T-cell (primary cell): Measurements from ENCODE around the gene BTRC. TPM values are rescaled to one million over a fixed set of nuclear protein-coding genes. Genes with fewer than 3 reads are reported as not detected.

Source experiments
- ATAC-seq, 4 experiments: fragments of 200-7000 bp in 3 of 4; fragments of 150-1000 bp in 1 of 4; cut with Tn5 transposase; replicated peaks in 1 of 4; 1 replicate in 3 of 4; 2 replicates in 1 of 4; pipeline ENCODE4 v1.10.0; 2021; ENCODE audit warnings: moderate library complexity in 3 of 4, mild to moderate bottlenecking in 2 of 4, moderate number of reproducible peaks in 1 of 4
- CTCF ChIA-PET, 2 donors: fragments of 300-600 bp; sonication (Branson Sonifier 250); formaldehyde crosslinking; loops; one replicate each; lab custom pipeline; 2022; ENCODE audit warnings: antibody characterized with exemption in 2 of 2; lab: Charles Lee
- POLR2A ChIA-PET, 2 donors: fragments of 300-600 bp; sonication (Branson Sonifier 250); formaldehyde crosslinking; loops; one replicate each; lab custom pipeline; 2022; ENCODE audit warnings: antibody characterized with exemption in 2 of 2; lab: Charles Lee
- DNase-seq, 35 experiments: peaks; one replicate each; pipeline versions ENCODE4 v3.0.0 to v3.0.0-alpha.2; 2013 to 2023
- H3K27ac ChIP-seq: one replicate; pipeline ENCODE4 v1.5.1; 2013; ENCODE audit warnings: low read length
- H3K27me3 ChIP-seq, 2 experiments: replicated peaks in 1 of 2; 1 replicate in 1 of 2; 2 replicates in 1 of 2; pipeline versions ENCODE4 v1.6.1 to v1.7.0; 2013; ENCODE audit warnings: low read length in 1 of 2, mixed read lengths in 1 of 2; ENCODE audit not compliant: control insufficient read depth in 2 of 2, insufficient read depth in 2 of 2; ENCODE audit errors: extremely low read depth in 1 of 2
- H3K36me3 ChIP-seq, 2 donors: 1 replicate in 1 of 2; 2 replicates in 1 of 2; pipeline versions ENCODE4 v1.6.1 to v1.7.0; 2013; ENCODE audit warnings: low read length in 1 of 2; ENCODE audit not compliant: control insufficient read depth in 2 of 2, insufficient read depth in 1 of 2; ENCODE audit errors: extremely low read depth in 1 of 2
- H3K4me1 ChIP-seq, 2 experiments: 1 replicate in 1 of 2; 2 replicates in 1 of 2; pipeline versions ENCODE4 v1.6.1 to v1.7.0; 2013; ENCODE audit warnings: low read length in 2 of 2, mixed read lengths in 1 of 2; ENCODE audit not compliant: insufficient read depth in 2 of 2, control insufficient read depth in 1 of 2; ENCODE audit errors: extremely low read depth in 1 of 2
- H3K4me3 ChIP-seq, 2 donors: 1 replicate in 1 of 2; 2 replicates in 1 of 2; pipeline versions ENCODE4 v1.5.1 to v1.7.0; 2013; ENCODE audit warnings: mild to moderate bottlenecking in 2 of 2, low read length in 1 of 2, moderate library complexity in 1 of 2; ENCODE audit not compliant: control insufficient read depth in 1 of 2; ENCODE audit errors: extremely low read depth in 1 of 2
- H3K9me3 ChIP-seq: 2 replicates; pipeline ENCODE4 v1.7.0; 2013
- H3K27ac Mint-ChIP-seq, 2 donors: one replicate each; pipeline ENCODE4 v1.8.0; 2020 to 2021; ENCODE audit warnings: mild to moderate bottlenecking in 2 of 2, mixed read lengths in 2 of 2
- H3K27me3 Mint-ChIP-seq, 2 donors: one replicate each; pipeline ENCODE4 v1.8.0; 2021 to 2022; ENCODE audit warnings: mixed read lengths in 2 of 2
- H3K36me3 Mint-ChIP-seq: one replicate; pipeline ENCODE4 v1.8.0; 2021; ENCODE audit warnings: mixed read lengths
- H3K4me1 Mint-ChIP-seq, 3 donors: one replicate each; pipeline ENCODE4 v1.8.0; 2020 to 2022; ENCODE audit warnings: mixed read lengths in 3 of 3, mild to moderate bottlenecking in 1 of 3
- H3K4me3 Mint-ChIP-seq, 3 donors: one replicate each; pipeline ENCODE4 v1.8.0; 2020 to 2022; ENCODE audit warnings: mild to moderate bottlenecking in 3 of 3, mixed read lengths in 3 of 3, moderate library complexity in 3 of 3
- H3K9me3 Mint-ChIP-seq, 3 donors: one replicate each; pipeline ENCODE4 v1.8.0; 2020 to 2022; ENCODE audit warnings: mixed read lengths in 3 of 3
- WGBS: methylation state at CpG from one replicate; pipeline ENCODE4 v1.1.5; 2013; ENCODE audit warnings: missing lambda C conversion rate; ENCODE audit not compliant: insufficient coverage; 5-methylcytosine and 5-hydroxymethylcytosine counted together
- total RNA-seq, 35 experiments: library from RNA in 6 of 35; stranded (reverse) in 6 of 35; fragments of 120-200 nt in 1 of 35; gene quantifications; one replicate each; pipeline versions ENCODE4 v1.2.1 to v1.2.4 and lab custom pipeline; 2013 to 2026

The BTRC gene
- total RNA-seq, 5 donors from 2014 or later (not counting 1 experiment from before 2014, with no cell fraction given): 15.7 to 23.2 (median 17.3) TPM

DNA sequence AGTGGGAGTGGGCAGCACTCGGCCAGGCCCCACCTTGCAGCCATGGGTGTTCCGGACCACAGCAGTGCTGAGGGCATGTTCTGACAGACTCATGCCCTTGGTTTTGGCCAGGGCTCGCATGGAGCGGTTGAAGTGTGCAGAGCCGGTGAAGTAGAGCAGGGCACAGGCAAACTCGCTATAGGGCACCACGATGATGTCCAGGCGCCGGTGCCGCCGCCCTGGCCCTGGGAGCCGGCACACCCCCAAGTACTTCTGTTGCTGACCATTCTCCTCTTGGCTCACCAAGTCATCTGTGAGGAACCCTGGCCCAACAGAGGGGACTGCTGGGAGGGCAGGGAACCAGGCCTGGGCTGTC lies 225.5 kb downstream of the BTRC start:
- WGBS: 93% methylated on average over 10 of the region's 12 CpGs
- ATAC-seq: no peak
- POLR2A ChIA-PET: no interaction called here
- Histone ChIP-seq H3K4me1 (no peaks in the 10 kb centered on the region), H3K27me3 (no peaks in the 10 kb centered on the region), H3K27ac (no peak overlapping the region), H3K4me3 (no peak overlapping the region), H3K9me3 (no peaks in the 10 kb centered on the region), H3K36me3 (peaks cover 8 to 46% of the 10 kb centered on the region in 2 donors)
- no peak for DNase-seq
- peaks cover 27% of the 10 kb centered on the region for H3K36me3 Mint-ChIP-seq
- no peaks in the 10 kb centered on the region for H3K27me3 Mint-ChIP-seq
- CTCF ChIA-PET: interaction anchor here in 1 of 2 donors (0.6 kb wide), 1 partner anchor 34 kb away, joined by 4 read pairs; no protein-coding TSS in a partner anchor
- no peaks in the 10 kb centered on the region for H3K9me3 Mint-ChIP-seq
- no peak overlapping the region for H3K27ac Mint-ChIP-seq
- H3K4me1 Mint-ChIP-seq: peaks cover 0 to 9% (median 0%) of the 10 kb centered on the region in 3 donors
- H3K4me3 Mint-ChIP-seq: no peak overlapping the region

- no peak overlapping the region for H3K27ac ChIP-seq
- ChIA-PET CTCF (interaction anchor here in 1 of 2 donors (0.8 kb wide), 1 partner anchor 39 kb away, joined by 3 read pairs; no protein-coding TSS in a partner anchor), POLR2A (no interaction called here)
- DNase-seq (no peak), ATAC-seq (no peak)
- H3K36me3 ChIP-seq: peaks cover 8 to 56% of the 10 kb centered on the region in 2 donors
- no peak overlapping the region for H3K4me3 Mint-ChIP-seq
- H3K27ac Mint-ChIP-seq: no peak overlapping the region
- 87% methylated on average over 6 of the region's 10 CpGs for WGBS
- peaks cover 33% of the 10 kb centered on the region for H3K36me3 Mint-ChIP-seq
- H3K9me3 Mint-ChIP-seq: no peaks in the 10 kb centered on the region
- peaks cover 3 to 15% (median 5%) of the 10 kb centered on the region in 3 donors for H3K4me1 Mint-ChIP-seq
- no peaks in the 10 kb centered on the region for H3K27me3 Mint-ChIP-seq
- no peak overlapping the region for H3K4me3 ChIP-seq
- no peaks in the 10 kb centered on the region for H3K4me1 ChIP-seq
- no peaks in the 10 kb centered on the region for H3K27me3 ChIP-seq
- no peaks in the 10 kb centered on the region for H3K9me3 ChIP-seq
These were observed 226.8 kb downstream of the BTRC start for GRCh38 chr10:101580486-101581399.

- Mint-ChIP-seq H3K27me3 (no peaks in the 10 kb centered on the region), H3K36me3 (peaks cover 21% of the 10 kb centered on the region), H3K27ac (no peak overlapping the region), H3K4me1 (peaks cover 25 to 40% (median 29%) of the 10 kb centered on the region in 3 donors), H3K4me3 (peak overlapping the region in 2 of 3 donors; percentile 18 to 39), H3K9me3 (no peaks in the 10 kb centered on the region)
- no peak for DNase-seq
- Histone ChIP-seq H3K27me3 (no peaks in the 10 kb centered on the region), H3K36me3 (peaks cover 2 to 34% of the 10 kb centered on the region in 2 donors), H3K4me1 (peaks cover 3 to 20% of the 10 kb centered on the region in 2 experiments), H3K9me3 (no peaks in the 10 kb centered on the region), H3K27ac (no peak overlapping the region), H3K4me3 (no peak overlapping the region)
- 96% methylated on average over 9 of the region's 9 CpGs for WGBS
- no peak for ATAC-seq
- ChIA-PET CTCF (no interaction called here), POLR2A (interaction anchor here in 1 of 2 donors (0.6 kb wide), 1 partner anchor 10 kb away, joined by 10 read pairs; no protein-coding TSS in a partner anchor)
These were observed 231.9 kb downstream of the BTRC start for GRCh38 chr10:101585841-101586240.

DNA sequence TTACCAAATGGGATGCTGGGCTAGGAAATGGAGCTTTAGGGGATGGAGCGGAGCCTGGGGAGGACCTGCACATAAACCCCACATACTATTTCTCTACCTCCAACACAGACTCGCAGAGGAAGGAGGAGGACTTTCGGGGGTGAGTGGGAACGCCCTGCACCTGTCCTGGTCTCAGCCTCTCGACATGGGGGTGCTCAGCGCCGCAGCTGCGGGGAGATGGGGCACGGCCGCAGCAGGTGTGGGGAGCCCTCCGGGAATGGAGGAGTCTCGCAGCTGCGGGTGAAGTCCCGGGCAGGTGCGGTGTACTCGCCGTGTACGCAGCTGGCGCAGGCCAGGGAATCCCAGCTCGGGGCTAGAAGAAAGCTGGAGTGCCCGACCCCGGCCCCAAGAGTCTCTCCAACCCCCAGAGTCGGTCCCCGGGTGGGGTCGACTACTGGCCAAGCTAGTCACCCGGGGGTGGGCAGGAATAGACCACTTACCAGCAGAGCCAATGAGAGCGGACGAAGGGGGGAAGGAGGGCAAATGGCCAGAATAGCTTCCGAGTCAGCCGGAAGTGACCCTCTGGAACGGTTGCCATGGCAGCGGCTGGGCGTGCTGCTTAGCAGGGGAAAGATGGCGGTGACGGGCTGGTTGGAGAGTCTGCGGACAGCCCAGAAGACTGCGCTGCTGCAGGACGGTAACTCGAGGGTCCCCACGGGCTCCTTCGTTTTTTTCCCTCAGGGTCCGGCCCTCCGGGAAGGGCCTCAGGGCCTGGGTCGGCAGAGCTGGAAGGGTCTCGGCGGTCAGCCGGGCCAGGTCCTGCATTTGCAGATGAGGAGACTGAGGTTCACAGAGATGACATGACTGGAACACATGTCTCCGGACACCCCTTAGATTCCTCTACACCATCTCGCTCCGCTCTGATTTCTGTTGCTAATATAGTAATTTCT lies 234.0 kb downstream of the BTRC start, which contains the start of the genes DPCD and POLL:
DPCD (plus strand) TSS at position 597 of the 929 bp plus-strand sequence; CDS start at position 613, 16 bp downstream.
POLL (minus strand) TSS at position 533 of the 929 bp plus-strand sequence. CDS start 897 bp downstream, outside the sequence.
- CTCF ChIA-PET: interaction anchor here in 1 of 2 donors (0.6 to 0.9 kb wide), 4 partner anchors 10 to 186 kb away, joined by 3 to 4 read pairs (median 3); no protein-coding TSS in a partner anchor
- WGBS: under 1% methylated on average over 34 of the region's 50 CpGs
- peak; percentile 70 to 92 (median 84) for DNase-seq
- Histone ChIP-seq H3K27me3 (peaks cover 0 to 3% of the 10 kb centered on the region in 2 experiments), H3K36me3 (peaks cover 2 to 20% of the 10 kb centered on the region in 2 donors), H3K4me1 (peaks cover 3 to 20% of the 10 kb centered on the region in 2 experiments), H3K9me3 (no peaks in the 10 kb centered on the region), H3K27ac (peak within 1 kb of the TSS; percentile 64), H3K4me3 (peak within 1 kb of the TSS; percentile 95 to 97)
- Mint-ChIP-seq H3K36me3 (peaks cover 17% of the 10 kb centered on the region), H3K9me3 (no peaks in the 10 kb centered on the region), H3K27me3 (no peaks in the 10 kb centered on the region), H3K4me1 (peaks cover 25 to 40% (median 29%) of the 10 kb centered on the region in 3 donors), H3K27ac (peak within 1 kb of the TSS; percentile 76 to 85), H3K4me3 (peak within 1 kb of the TSS; percentile 92 to 94 (median 93))
- ATAC-seq: peak; percentile 91 to 98 (median 96)
- POLR2A ChIA-PET: no interaction called here

DNA sequence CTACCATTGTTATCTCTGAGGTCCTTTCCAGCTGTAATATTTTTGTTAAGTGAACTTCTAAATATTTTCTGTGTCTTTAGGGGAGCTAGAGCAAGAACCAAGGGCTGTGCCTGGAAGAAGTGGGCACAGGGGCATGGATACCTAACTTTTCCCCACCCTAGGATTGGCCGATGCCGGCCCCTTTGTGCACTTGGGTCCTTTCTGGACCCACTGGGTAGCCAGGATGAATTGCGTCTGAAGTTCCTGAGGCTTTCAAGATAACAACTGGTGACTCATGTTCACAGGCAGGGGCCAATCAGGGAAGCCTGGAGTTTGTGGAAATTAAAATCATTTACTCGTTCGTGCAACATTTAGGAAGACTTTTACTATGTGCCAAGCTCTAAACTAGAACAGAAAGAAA lies 234.9 kb downstream of the BTRC start:
- H3K9me3 ChIP-seq: no peaks in the 10 kb centered on the region
- peaks cover 0 to 2% of the 10 kb centered on the region in 2 donors for H3K27me3 Mint-ChIP-seq
- POLR2A ChIA-PET: no interaction called here
- no peak for ATAC-seq
- H3K4me1 Mint-ChIP-seq: peaks cover 25 to 40% (median 29%) of the 10 kb centered on the region in 3 donors
- peaks cover 3 to 20% of the 10 kb centered on the region in 2 experiments for H3K4me1 ChIP-seq
- H3K27me3 ChIP-seq: peaks cover 0 to 3% of the 10 kb centered on the region in 2 experiments
- peaks cover 12% of the 10 kb centered on the region for H3K36me3 Mint-ChIP-seq
- CTCF ChIA-PET: no interaction called here
- no peak for DNase-seq
- peaks cover 2 to 12% of the 10 kb centered on the region in 2 donors for H3K36me3 ChIP-seq
- no peaks in the 10 kb centered on the region for H3K9me3 Mint-ChIP-seq
- WGBS: 100% methylated on average over 4 of the region's 5 CpGs
- H3K4me3 ChIP-seq: peak overlapping the region; percentile 95 to 97
- peak overlapping the region; percentile 92 to 94 (median 93) for H3K4me3 Mint-ChIP-seq
- no peak overlapping the region for H3K27ac ChIP-seq
- H3K27ac Mint-ChIP-seq: no peak overlapping the region
